K562 (cell line): ENCODE data around the gene STARD8. TPM values are rescaled to one million over a fixed set of nuclear protein-coding genes. Genes with fewer than 3 reads are reported as not detected.

ENCODE experiments used
- ATAC-seq: fragments of 200-7000 bp; cut with Tn5 transposase; 3 replicates; pipeline ENCODE4 v1.9.1; 2020; ENCODE audit warnings: moderate library complexity
- BruUV-seq: library from RNA; stranded (reverse); fragments of 400-500 nt; replicated peaks from 2 replicates; lab custom pipeline; 2021; lab: Mats Ljungman, UMichigan
- CTCF ChIA-PET: fragments of 300-600 bp; formaldehyde crosslinking; extraction: SDS; loops from one replicate; lab custom pipeline; 2021; ENCODE audit warnings: low intra/inter-chr PET ratio; lab: Yijun Ruan, JAX
- POLR2A ChIA-PET: fragments of 300-600, 350-650 bp; sonication (Branson Sonifier 250); formaldehyde crosslinking; extraction: SDS; loops from one replicate; lab custom pipeline; 2021; ENCODE audit warnings: antibody characterized with exemption, inconsistent platforms; lab: Yijun Ruan, JAX
- DNase-seq, 4 experiments: peaks; one replicate each; pipeline versions ENCODE4 v3.0.0 to v3.0.0-alpha.2; 2011 to 2018; ENCODE audit warnings: low spot score in 3 of 4, mixed read lengths in 3 of 4; ENCODE audit errors: extremely low read depth in 1 of 4
- FAIRE-seq: peaks from 2 replicates; lab custom pipeline; 2011; peaks lifted over from hg19 to GRCh38; lab: Jason Lieb, UNC
- H2AFZ ChIP-seq: 2 replicates; pipeline ENCODE4 v1.6.0; 2011; ENCODE audit warnings: low read depth, low read length, control low read depth, inconsistent platforms
- H3K27ac ChIP-seq: fragments of 200-600 bp; 3 replicates; pipeline ENCODE4 v1.8.0; 2011; ENCODE audit warnings: low read depth, mild to moderate bottlenecking, control low read depth, inconsistent platforms, low read length, moderate library complexity, mixed read lengths; ENCODE audit errors: extremely low read depth
- H3K27me3 ChIP-seq, 2 experiments: fragments of 300-600 bp in 1 of 2; 2 replicates in 1 of 2; 3 replicates in 1 of 2; pipeline versions ENCODE4 v1.6.0 to v1.8.0; 2011; ENCODE audit warnings: inconsistent platforms in 2 of 2, low read length in 2 of 2, mild to moderate bottlenecking in 1 of 2, mixed read lengths in 1 of 2, moderate library complexity in 1 of 2; ENCODE audit not compliant: control insufficient read depth in 2 of 2, insufficient read depth in 2 of 2
- H3K36me3 ChIP-seq: fragments of 300-600 bp; 3 replicates; pipeline ENCODE4 v1.8.0; 2011; ENCODE audit warnings: mild to moderate bottlenecking, low read length, inconsistent platforms; ENCODE audit not compliant: control insufficient read depth, insufficient read depth
- H3K4me1 ChIP-seq, 2 experiments: fragments of 200-600 bp in 1 of 2; replicated peaks in 1 of 2; 2 replicates in 1 of 2; 3 replicates in 1 of 2; pipeline versions ENCODE4 v1.5.1 to v1.8.0; 2011; ENCODE audit warnings: inconsistent platforms in 2 of 2, low read length in 2 of 2, mild to moderate bottlenecking in 1 of 2, mixed read lengths in 1 of 2, moderate library complexity in 1 of 2; ENCODE audit not compliant: control insufficient read depth in 2 of 2, insufficient read depth in 2 of 2
- H3K4me2 ChIP-seq: 2 replicates; pipeline ENCODE4 v1.6.1; 2011; ENCODE audit warnings: low read length, control low read depth, inconsistent platforms, mixed read lengths; ENCODE audit not compliant: insufficient read depth
- H3K4me3 ChIP-seq: fragments of 200-600 bp; sonication (generic), shearing (Covaris generic); 2 replicates; pipeline ENCODE4 v1.5.1; 2016; ENCODE audit warnings: control low read depth, inconsistent platforms
- H3K79me2 ChIP-seq: fragments of 200-600 bp; 3 replicates; pipeline ENCODE4 v1.8.0; 2011; ENCODE audit warnings: low read length, inconsistent platforms; ENCODE audit not compliant: control insufficient read depth, insufficient read depth
- H3K9ac ChIP-seq, 2 experiments: 2 replicates each; pipeline versions ENCODE4 v1.6.0 to v1.6.1; 2011; ENCODE audit warnings: low read depth in 2 of 2, low read length in 2 of 2, control low read depth in 1 of 2, inconsistent platforms in 1 of 2, mild to moderate bottlenecking in 1 of 2, mixed read lengths in 1 of 2; ENCODE audit not compliant: insufficient read depth in 1 of 2
- H3K9me1 ChIP-seq: one replicate; pipeline ENCODE4 v1.6.0; 2011; ENCODE audit warnings: inconsistent platforms, mild to moderate bottlenecking, low read length, moderate library complexity; ENCODE audit not compliant: control insufficient read depth, insufficient read depth
- H3K9me3 ChIP-seq: replicated peaks from 2 replicates; pipeline ENCODE4 v1.5.1; 2011; ENCODE audit warnings: low read depth, low read length, inconsistent platforms; ENCODE audit not compliant: control insufficient read depth, insufficient read depth
- H4K20me1 ChIP-seq: replicated peaks from 2 replicates; pipeline ENCODE4 v1.6.1; 2011; ENCODE audit warnings: low read length, inconsistent platforms, mixed read lengths; ENCODE audit not compliant: control insufficient read depth, insufficient read depth
- BCOR ChIP-seq: fragments of 450-650 bp; IDR thresholded peaks from 2 replicates; pipeline ENCODE4 v1.6.1; 2016
- CBX2 ChIP-seq: fragments of 200-600 bp; sonication (generic); IDR thresholded peaks from one replicate; pipeline ENCODE4 v1.6.1; 2012; ENCODE audit warnings: mild to moderate bottlenecking, low read length, inconsistent platforms; ENCODE audit not compliant: insufficient read depth, poor library complexity, severe bottlenecking
- CHD1 ChIP-seq: fragments of 200-600 bp; sonication (generic); IDR thresholded peaks from one replicate; pipeline ENCODE4 v1.6.1; 2012; ENCODE audit warnings: mild to moderate bottlenecking, moderate library complexity, low read length, inconsistent platforms
- GTF2B ChIP-seq: IDR thresholded peaks from 2 replicates; pipeline ENCODE4 v1.6.1; 2011; ENCODE audit not compliant: insufficient read length; ENCODE audit errors: extremely low read depth
- MCM7 ChIP-seq, 2 experiments: fragments of 450-650 bp; IDR thresholded peaks; 2 replicates each; pipeline ENCODE4 v1.6.1; 2016 to 2018
- MITF ChIP-seq: IDR thresholded peaks from 2 replicates; pipeline ENCODE4 v1.6.1; 2014; ENCODE audit warnings: antibody characterized with exemption
- NFRKB ChIP-seq: fragments of 450-650 bp; IDR thresholded peaks from 2 replicates; pipeline ENCODE4 v1.6.1; 2016; ENCODE audit warnings: low read depth
- NFXL1 ChIP-seq: fragments of 450-650 bp; formaldehyde crosslinking; IDR thresholded peaks from 2 replicates; pipeline ENCODE4 v1.4.0; 2021; ENCODE audit warnings: mild to moderate bottlenecking
- SIN3B ChIP-seq: fragments of 450-650 bp; IDR thresholded peaks from 2 replicates; pipeline ENCODE4 v1.6.1; 2017; ENCODE audit warnings: low read depth, mild to moderate bottlenecking, moderate library complexity
- SRF ChIP-seq, 2 experiments: fragments of 250-450, 450-650 bp in 1 of 2; sonication (Bioruptor Pico) in 1 of 2; sonication (generic) in 1 of 2; formaldehyde crosslinking; IDR thresholded peaks; 2 replicates each; pipeline versions ENCODE4 v1.5.0 to v1.5.1; 2020 to 2022; ENCODE audit warnings: mild to moderate bottlenecking in 1 of 2, missing genetic modification reagents in 1 of 2
- ZBTB8A ChIP-seq: fragments of 450-650 bp; IDR thresholded peaks from 2 replicates; pipeline ENCODE4 v1.6.1; 2018; ENCODE audit warnings: mild to moderate bottlenecking, moderate library complexity; ENCODE audit not compliant: partially characterized antibody
- ZBTB9 ChIP-seq: fragments of 450-650 bp; formaldehyde crosslinking; IDR thresholded peaks from 2 replicates; pipeline ENCODE4 v1.4.0; 2020; ENCODE audit warnings: mild to moderate bottlenecking, moderate library complexity
- ZC3H8 ChIP-seq: fragments of 450-650 bp; IDR thresholded peaks from 2 replicates; pipeline ENCODE4 v1.6.1; 2017
- ZFP1 ChIP-seq: fragments of 450-650 bp; formaldehyde crosslinking; IDR thresholded peaks from 2 replicates; pipeline ENCODE4 v1.4.0; 2020; ENCODE audit warnings: mild to moderate bottlenecking, mixed read lengths
- ZNF224 ChIP-seq: sonication (generic); formaldehyde crosslinking; IDR thresholded peaks from 2 replicates; pipeline ENCODE4 v1.8.0; 2022; ENCODE audit warnings: mild to moderate bottlenecking, missing genetic modification reagents
- ZNF280A ChIP-seq: fragments of 450-650 bp; IDR thresholded peaks from 2 replicates; pipeline ENCODE4 v1.6.1; 2018; ENCODE audit warnings: mild to moderate bottlenecking, low read depth; ENCODE audit not compliant: partially characterized antibody
- ZNF398 ChIP-seq: fragments of 250-450 bp; sonication (Bioruptor Pico); IDR thresholded peaks from 2 replicates; pipeline ENCODE4 v1.8.0; 2021; ENCODE audit warnings: moderate library complexity, mild to moderate bottlenecking, inconsistent platforms
- ZNF780A ChIP-seq: fragments of 250-450 bp; sonication (Bioruptor Pico); IDR thresholded peaks from 2 replicates; pipeline ENCODE4 v1.5.0; 2021; ENCODE audit warnings: mild to moderate bottlenecking
- WGBS: fragments of 100-300 bp; shearing (Covaris generic); methylation state at CpG from one replicate; pipeline ENCODE4 v1.1.6; 2016; ENCODE audit warnings: low coverage, mixed read lengths; ENCODE audit not compliant: insufficient coverage; ENCODE audit errors: missing lambda C conversion rate; 5-methylcytosine and 5-hydroxymethylcytosine counted together
- in situ Hi-C: fragments of 300-500 bp; cut with MboI; formaldehyde crosslinking; loops from 4 replicates; pipeline ENCODE4 v1.15.0; 2018; ENCODE audit warnings: inconsistent platforms, mixed read lengths
- intact Hi-C: fragments of 100-400 bp; cut with micrococcal nuclease; formaldehyde crosslinking; loops from 2 replicates; pipeline ENCODE4 v1.14.2; 2022
- polyA plus RNA-seq, 8 experiments: library from polyadenylated mRNA; depleted of rRNA in 4 of 8; stranded (reverse) in 5 of 8; unstranded in 3 of 8; fragments of >200 nt; fragmentation: Nextera tagmentation in 2 of 8; fragmentation: Illumina TruSeq in 1 of 8; extraction: Ambion mirVana in 2 of 8; extraction: Trizol in 1 of 8; gene quantifications; 2 replicates each; pipeline versions ENCODE4 v1.2.1 to v1.2.3, GENCODE V29; 2011 to 2014; ENCODE audit warnings: inconsistent platforms in 1 of 8, missing spikeins in 1 of 8
- total RNA-seq, 7 experiments: library from RNA; depleted of rRNA in 6 of 7; stranded (reverse); fragments of >200 nt in 6 of 7; fragmentation: Illumina TruSeq in 2 of 7; extraction: Trizol in 2 of 7; gene quantifications; 2 replicates each; pipeline versions ENCODE4 v1.2.1 to v1.2.3, GENCODE V29; 2011 to 2021; ENCODE audit warnings: low replicate concordance in 1 of 7

The STARD8 gene
- total and polyA plus RNA-seq, 9 of the 15 experiments (the other 6 are each of a cell fraction or from before 2014, with no cell fraction given): 1.6 to 35.0 (median 15.9) TPM

GRCh38 chrX:68755616-68756125, 108.2 kb downstream of the STARD8 start:
- H3K4me1 ChIP-seq: no peaks in the 10 kb centered on the region; a peak in 1 of 5 replicates
- no peak overlapping the region for H3K4me2 ChIP-seq
- 0% methylated on average over 3 of the region's 3 CpGs for WGBS
- H3K9ac ChIP-seq: no peak overlapping the region
- DNase-seq (no peak), FAIRE-seq (no peak), ATAC-seq (no peak)
- intact Hi-C loops: no loop called here
- CTCF ChIA-PET: no interaction called here
- no peaks in the 10 kb centered on the region for H3K27me3 ChIP-seq
- POLR2A ChIA-PET: interaction anchor here (0.7 kb wide), 1 partner anchor 10 kb away, joined by 3 read pairs; no protein-coding TSS in a partner anchor
- no peaks in the 10 kb centered on the region for H3K36me3 ChIP-seq
- no peak overlapping the region for H2AFZ ChIP-seq
- BruUV-seq: no TSS peak
- H3K79me2 ChIP-seq: no peaks in the 10 kb centered on the region
- no peak overlapping the region for H3K4me3 ChIP-seq
- H3K9me1 ChIP-seq: no peaks in the 10 kb centered on the region
- H4K20me1 ChIP-seq: no peaks in the 10 kb centered on the region
- H3K9me3 ChIP-seq: no peaks in the 10 kb centered on the region
- no peak overlapping the region for H3K27ac ChIP-seq
- in situ Hi-C loops: no loop called here
- TF ChIP-seq CHD1 (no peak), ZNF224 (CRISPR knock-in tag) (no peak), GTF2B (no peak), SRF (CRISPR knock-in tag; IDR thresholded peaks at IDR 0.05) (no peak), SIN3B (no peak), ZBTB8A (no peak), ZBTB9 (CRISPR knock-in tag) (no peak), ZFP1 (no peak), ZC3H8 (no peak), MITF (no peak), BCOR (no peak), ZNF280A (no peak), ZNF398 (no peak), MCM7 (IDR thresholded peaks at IDR 0.05) (no peak), ZNF780A (no peak), CBX2 (no peak), NFXL1 (no peak), NFRKB (no peak)
